ENCODE measurements around the gene HEATR3. TPM values are rescaled to one million over a fixed set of nuclear protein-coding genes. Genes with fewer than 3 reads are reported as not detected.

Gene HEATR3
- total and polyA plus RNA-seq, 2 of the 13 experiments (the other 11 are each of a cell fraction or from before 2014, with no cell fraction given) = 22.4 to 52.4 TPM

GRCh38 chr16:50133214-50133613, 67.4 kb downstream of the HEATR3 start:
- in situ Hi-C loops (cut with HindIII; ENCODE audit: extremely low pct_ligation_motif_present, low pct_unique_long_range_greater_than_20kb) (no loop called here), intact Hi-C loops (cut with micrococcal nuclease; ENCODE audit: unreplicated experiment) (loop anchor here (10.0 kb wide), 1 partner anchor 222 kb away; no protein-coding TSS in a partner anchor)
- DNase-seq (ENCODE audit: low spot score) = no peak
- no peaks in the 10 kb centered on the region for H3K9me3 ChIP-seq (ENCODE audit: low read length)
- peaks cover 4% of the 10 kb centered on the region; the same call in 1 of the 2 replicates for H3K4me1 ChIP-seq (ENCODE audit: insufficient read depth, low read length)
- no peak overlapping the region for H2AFZ ChIP-seq (ENCODE audit: low read length)
- ChIA-PET POLR2A (no interaction called here), CTCF (ENCODE audit: low intra/inter-chr PET ratio, low total read pairs) (no interaction called here)
- H3K79me2 ChIP-seq (ENCODE audit: insufficient read depth, low read length) = no peaks in the 10 kb centered on the region
- 0% methylated on average over 2 of the region's 2 CpGs for WGBS (ENCODE audit: low lambda C conversion rate)
- H3K9ac ChIP-seq (ENCODE audit: insufficient read depth, low read depth, low read length) = no peak overlapping the region
- FAIRE-seq = no peak
- H4K20me1 ChIP-seq (ENCODE audit: insufficient read depth, low read length) = no peaks in the 10 kb centered on the region
- no peak overlapping the region for H3K4me2 ChIP-seq (ENCODE audit: low read depth, low read length)
- no peak overlapping the region for H3K4me3 ChIP-seq (replicated peaks in 1 of 3; ENCODE audit: insufficient read depth in 1 of 3, low read depth in 2 of 3, low read length in 3 of 3)
- no peak for TF ChIP-seq ZNF274 (CRISPR knock-in tag; IDR thresholded peaks at IDR 0.05)
- TF ChIP-seq ZNF121 (CRISPR knock-in tag; IDR thresholded peaks at IDR 0.05) = 0 out of 2 replicates have a peak, but pooled peaks have one; percentile 37
- TF ChIP-seq MAFK (conservative IDR thresholded peaks at IDR 0.05 in 1 of 2, IDR thresholded peaks at IDR 0.05 in 1 of 2; ENCODE audit: low read length in 2 of 2) = peak; percentile 90 to 95
- peak; percentile 94 for TF ChIP-seq MAFF (IDR thresholded peaks at IDR 0.05; ENCODE audit: low read depth, low read length)
- no peak for TF ChIP-seq PBX2 (CRISPR knock-in tag; IDR thresholded peaks at IDR 0.05)
- H3K27ac ChIP-seq (ENCODE audit: extremely low read length, insufficient read depth, low read length) = no peak overlapping the region
- no peaks in the 10 kb centered on the region for H3K36me3 ChIP-seq (replicated peaks in 1 of 2; ENCODE audit: control insufficient read depth in 1 of 2, insufficient read depth in 2 of 2, low read length in 2 of 2)
- peaks cover 0 to 1% of the 10 kb centered on the region in 2 experiments; a peak in 2 of 5 replicates for H3K27me3 ChIP-seq (ENCODE audit: control insufficient read depth in 1 of 2, insufficient read depth in 2 of 2, low read length in 2 of 2)
- BruUV-seq (replicated peaks) = no TSS peak
- ATAC-seq = no peak

- no peak overlapping the region for H3K27ac ChIP-seq (ENCODE audit: extremely low read length, insufficient read depth, low read length)
- peaks cover 1 to 10% of the 10 kb centered on the region in 2 experiments; a peak in 3 of 5 replicates for H3K27me3 ChIP-seq (ENCODE audit: control insufficient read depth in 1 of 2, insufficient read depth in 2 of 2, low read length in 2 of 2)
- FAIRE-seq (no peak), DNase-seq (ENCODE audit: low spot score) (no peak), ATAC-seq (peak; percentile 41; the same call in 2 of the 3 replicates)
- H4K20me1 ChIP-seq (ENCODE audit: insufficient read depth, low read length) = no peaks in the 10 kb centered on the region
- peaks cover 4% of the 10 kb centered on the region; the same call in 1 of the 2 replicates for H3K4me1 ChIP-seq (ENCODE audit: insufficient read depth, low read length)
- intact Hi-C loops (cut with micrococcal nuclease; ENCODE audit: unreplicated experiment) (loop anchor here (5.0 to 10.0 kb wide), 2 partner anchors 76 to 218 kb away; no protein-coding TSS in a partner anchor), in situ Hi-C loops (cut with HindIII; ENCODE audit: extremely low pct_ligation_motif_present, low pct_unique_long_range_greater_than_20kb) (no loop called here)
- no TSS peak for BruUV-seq (replicated peaks)
- ChIA-PET CTCF (ENCODE audit: low intra/inter-chr PET ratio, low total read pairs) (interaction anchor here (1.8 kb wide), 1 partner anchor 74 kb away, joined by 12 read pairs; no protein-coding TSS in a partner anchor), POLR2A (no interaction called here)
- H3K79me2 ChIP-seq (ENCODE audit: insufficient read depth, low read length) = no peaks in the 10 kb centered on the region
- no peaks in the 10 kb centered on the region for H3K9me3 ChIP-seq (ENCODE audit: low read length)
- no peaks in the 10 kb centered on the region for H3K36me3 ChIP-seq (replicated peaks in 1 of 2; ENCODE audit: control insufficient read depth in 1 of 2, insufficient read depth in 2 of 2, low read length in 2 of 2)
- H2AFZ ChIP-seq (ENCODE audit: low read length) = no peak overlapping the region
- H3K4me3 ChIP-seq (replicated peaks in 1 of 3; ENCODE audit: insufficient read depth in 1 of 3, low read depth in 2 of 3, low read length in 3 of 3) = no peak overlapping the region
- no peak overlapping the region for H3K4me2 ChIP-seq (ENCODE audit: low read depth, low read length)
- H3K9ac ChIP-seq (ENCODE audit: insufficient read depth, low read depth, low read length) = no peak overlapping the region
- no peak for TF ChIP-seq ZNF713 (CRISPR knock-in tag; IDR thresholded peaks at IDR 0.05)
- TF ChIP-seq GPN1 (CRISPR knock-in tag; IDR thresholded peaks at IDR 0.05; ENCODE audit: borderline replicate concordance) = no peak
- no peak for TF ChIP-seq HDAC6 (IDR thresholded peaks at IDR 0.05; ENCODE audit: low read depth, low read length)
- no peak for TF ChIP-seq ZNF549 (CRISPR knock-in tag; IDR thresholded peaks at IDR 0.05)
- TF ChIP-seq ZNF709 (CRISPR knock-in tag; IDR thresholded peaks at IDR 0.05) = no peak
- TF ChIP-seq NCOA1 (CRISPR knock-in tag; IDR thresholded peaks at IDR 0.05) = no peak
- TF ChIP-seq ZZZ3 (CRISPR knock-in tag; IDR thresholded peaks at IDR 0.05; ENCODE audit: borderline replicate concordance) = no peak
- no peak for TF ChIP-seq ZNF614 (CRISPR knock-in tag; IDR thresholded peaks at IDR 0.05; ENCODE audit: borderline replicate concordance)
- TF ChIP-seq SMC3 (IDR thresholded peaks at IDR 0.05; ENCODE audit: low read length) = peak; percentile 23; the same call in 1 of the 2 replicates
- TF ChIP-seq TERF1 (CRISPR knock-in tag; IDR thresholded peaks at IDR 0.05) = no peak
- peak; percentile 58 for TF ChIP-seq STAG1 (CRISPR knock-in tag; IDR thresholded peaks at IDR 0.05)
Measured at GRCh38 chr16:50136399-50136798, 70.6 kb downstream of the HEATR3 start.

Data from HepG2 (cell line).